ENCODE results near the gene BMPR2.

DNA sequence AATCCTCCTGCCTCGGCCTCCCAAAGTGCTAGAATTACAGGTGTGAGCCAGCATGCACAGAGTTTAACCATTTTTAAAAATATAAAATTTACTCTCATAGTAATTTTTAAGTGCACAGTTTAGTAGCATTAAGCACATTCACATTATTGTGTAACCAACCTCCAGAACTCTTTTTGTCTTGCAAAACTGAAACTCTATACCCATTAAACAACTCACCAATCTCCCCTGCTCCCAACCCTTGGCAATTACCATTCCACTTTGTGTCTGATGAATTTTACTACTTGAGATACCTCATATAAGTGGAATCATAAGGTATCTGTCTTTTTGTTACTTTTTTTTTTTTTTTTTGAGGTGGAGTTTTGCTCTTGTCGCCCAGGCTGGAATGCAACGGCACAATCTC, 112.5 kb downstream of the BMPR2 start:
- TF ChIP-seq, protein P1, sequence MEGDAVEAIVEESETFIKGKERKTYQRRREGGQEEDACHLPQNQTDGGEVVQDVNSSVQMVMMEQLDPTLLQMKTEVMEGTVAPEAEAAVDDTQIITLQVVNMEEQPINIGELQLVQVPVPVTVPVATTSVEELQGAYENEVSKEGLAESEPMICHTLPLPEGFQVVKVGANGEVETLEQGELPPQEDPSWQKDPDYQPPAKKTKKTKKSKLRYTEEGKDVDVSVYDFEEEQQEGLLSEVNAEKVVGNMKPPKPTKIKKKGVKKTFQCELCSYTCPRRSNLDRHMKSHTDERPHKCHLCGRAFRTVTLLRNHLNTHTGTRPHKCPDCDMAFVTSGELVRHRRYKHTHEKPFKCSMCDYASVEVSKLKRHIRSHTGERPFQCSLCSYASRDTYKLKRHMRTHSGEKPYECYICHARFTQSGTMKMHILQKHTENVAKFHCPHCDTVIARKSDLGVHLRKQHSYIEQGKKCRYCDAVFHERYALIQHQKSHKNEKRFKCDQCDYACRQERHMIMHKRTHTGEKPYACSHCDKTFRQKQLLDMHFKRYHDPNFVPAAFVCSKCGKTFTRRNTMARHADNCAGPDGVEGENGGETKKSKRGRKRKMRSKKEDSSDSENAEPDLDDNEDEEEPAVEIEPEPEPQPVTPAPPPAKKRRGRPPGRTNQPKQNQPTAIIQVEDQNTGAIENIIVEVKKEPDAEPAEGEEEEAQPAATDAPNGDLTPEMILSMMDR (IDR thresholded peaks at IDR 0.05) = no peak
- TF ChIP-seq, protein P2, sequence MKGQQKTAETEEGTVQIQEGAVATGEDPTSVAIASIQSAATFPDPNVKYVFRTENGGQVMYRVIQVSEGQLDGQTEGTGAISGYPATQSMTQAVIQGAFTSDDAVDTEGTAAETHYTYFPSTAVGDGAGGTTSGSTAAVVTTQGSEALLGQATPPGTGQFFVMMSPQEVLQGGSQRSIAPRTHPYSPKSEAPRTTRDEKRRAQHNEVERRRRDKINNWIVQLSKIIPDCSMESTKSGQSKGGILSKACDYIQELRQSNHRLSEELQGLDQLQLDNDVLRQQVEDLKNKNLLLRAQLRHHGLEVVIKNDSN (IDR thresholded peaks at IDR 0.05; ENCODE audit: borderline replicate concordance, low read depth) = no peak
- TF ChIP-seq TCF12 (IDR thresholded peaks at IDR 0.05) = no peak
